SW 1271 (cell line): ENCODE results near the gene MYL11.

Source experiments
- DNase-seq, 2 experiments: peaks; one replicate each; lab custom pipeline; 2025; lab: John Stamatoyannopoulos, UW

MYL11 gene

DNA sequence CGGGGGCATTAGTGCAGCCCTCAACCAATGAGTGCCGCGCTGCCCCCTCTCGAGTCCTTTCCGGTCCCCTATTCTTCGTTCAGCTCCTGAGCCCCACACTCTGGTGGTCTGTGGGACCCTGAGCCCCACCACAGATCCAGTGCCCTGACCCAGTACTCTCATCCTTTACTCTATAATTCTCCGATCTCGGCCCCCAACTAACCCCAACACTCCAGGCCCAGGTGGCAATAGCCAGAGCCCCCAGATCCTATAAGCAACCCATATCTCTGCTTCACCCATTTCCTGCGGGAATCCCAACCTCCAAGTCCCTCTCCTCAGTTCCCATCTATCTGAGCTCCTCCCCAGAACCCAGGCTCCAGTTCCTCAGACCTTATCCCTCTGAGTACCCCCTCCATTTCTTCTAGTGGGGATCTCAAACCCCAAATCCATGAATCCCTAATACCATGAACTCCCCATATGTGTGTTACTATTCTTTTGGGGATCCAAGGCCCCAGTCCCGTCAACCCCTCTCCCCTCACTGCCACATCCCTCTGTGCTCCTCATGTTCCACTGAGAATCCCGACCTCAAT is 3.3 kb upstream of the MYL11 start:
- DNase-seq, result no peak

- no peak for DNase-seq
Measured at GRCh38 chr16:30372038-30372712, 2.4 kb upstream of the MYL11 start.

DNA sequence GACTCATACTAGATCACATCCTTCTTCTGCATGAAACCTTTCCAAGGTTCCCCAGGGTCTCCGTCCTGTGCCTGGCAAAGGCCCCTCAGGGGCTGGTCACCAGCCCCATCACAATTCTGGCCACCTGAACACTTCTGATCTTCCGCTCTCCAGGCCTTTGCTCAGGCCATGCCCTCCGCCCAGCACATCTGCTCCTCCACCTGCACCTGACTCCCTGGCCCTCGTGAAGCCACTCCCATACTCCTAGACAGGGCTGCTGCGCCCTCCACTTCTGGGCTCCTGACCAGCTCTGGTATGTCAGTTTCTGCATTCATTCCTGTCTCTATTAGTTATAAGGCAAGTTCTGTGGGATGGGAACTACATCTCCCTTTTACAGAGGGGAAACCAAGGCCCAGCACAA is 1.9 kb upstream of the MYL11 start:
- no peak for DNase-seq

GRCh38 chr16:30375864-30376263 is 1.3 kb downstream of the MYL11 start:
- DNase-seq, result no peak

DNA sequence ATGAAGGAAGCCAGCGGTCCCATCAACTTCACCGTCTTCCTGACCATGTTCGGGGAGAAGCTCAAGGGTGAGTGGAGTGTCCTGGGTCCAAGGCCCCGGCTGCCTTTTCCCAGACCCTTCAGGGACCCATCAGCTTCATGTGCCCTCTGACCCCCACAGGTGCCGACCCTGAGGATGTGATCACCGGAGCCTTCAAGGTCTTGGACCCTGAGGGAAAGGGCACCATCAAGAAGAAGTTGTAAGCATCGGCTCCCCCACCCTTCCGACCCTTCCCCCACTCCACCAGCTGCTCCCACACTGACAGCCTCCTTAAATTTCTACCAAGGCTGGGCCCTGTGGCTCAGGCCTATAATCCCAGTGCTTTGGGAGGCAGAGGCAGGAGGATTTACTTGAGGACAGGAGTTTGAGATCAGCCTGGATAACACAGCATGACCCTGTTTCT is 1.9 kb downstream of the MYL11 start:
- DNase-seq, result no peak

GRCh38 chr16:30377050-30377811 is 2.6 kb downstream of the MYL11 start:
- peak in 1 of 2 experiments; percentile 50 for DNase-seq

- peak in 1 of 2 experiments; percentile 84 for DNase-seq
Measured at GRCh38 chr16:30377812-30378235, 3.2 kb downstream of the MYL11 start.

- DNase-seq, result peak; percentile 83 to 91
Measured at GRCh38 chr16:30378236-30379157, 3.9 kb downstream of the MYL11 start.

DNA sequence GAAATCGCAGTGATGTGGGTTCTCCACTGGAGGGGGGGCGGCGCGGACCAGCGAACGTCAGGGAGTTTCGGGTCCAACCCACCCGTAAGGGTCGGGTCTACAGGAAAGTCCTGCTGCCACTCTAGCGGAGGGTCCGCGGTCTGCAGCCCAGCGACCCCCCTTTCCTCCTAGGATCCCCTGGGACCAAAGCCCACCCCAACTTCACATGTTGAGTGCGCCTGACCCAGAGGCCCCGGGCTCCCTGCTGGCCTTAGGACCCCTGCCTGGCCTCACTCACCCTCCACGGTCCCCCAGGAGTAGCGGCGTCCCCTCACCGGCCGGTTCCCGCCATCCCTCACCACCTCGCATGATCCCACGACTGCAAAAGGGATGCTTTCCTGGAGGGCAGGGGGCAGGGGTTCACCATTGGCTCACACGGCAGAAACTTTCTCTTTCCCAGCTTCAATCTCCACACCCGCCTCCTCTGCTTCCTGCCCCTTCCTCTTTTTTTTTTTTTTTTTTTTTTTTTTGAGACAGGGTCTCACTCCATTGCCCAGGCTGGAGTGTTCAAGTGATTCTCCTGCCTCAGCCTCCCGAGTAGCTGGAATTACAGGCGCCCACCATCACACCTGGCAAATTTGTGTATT is 4.7 kb downstream of the MYL11 start:
- DNase-seq, result no peak

- DNase-seq, result no peak
Measured at GRCh38 chr16:30380072-30380802, 5.6 kb downstream of the MYL11 start.

DNA sequence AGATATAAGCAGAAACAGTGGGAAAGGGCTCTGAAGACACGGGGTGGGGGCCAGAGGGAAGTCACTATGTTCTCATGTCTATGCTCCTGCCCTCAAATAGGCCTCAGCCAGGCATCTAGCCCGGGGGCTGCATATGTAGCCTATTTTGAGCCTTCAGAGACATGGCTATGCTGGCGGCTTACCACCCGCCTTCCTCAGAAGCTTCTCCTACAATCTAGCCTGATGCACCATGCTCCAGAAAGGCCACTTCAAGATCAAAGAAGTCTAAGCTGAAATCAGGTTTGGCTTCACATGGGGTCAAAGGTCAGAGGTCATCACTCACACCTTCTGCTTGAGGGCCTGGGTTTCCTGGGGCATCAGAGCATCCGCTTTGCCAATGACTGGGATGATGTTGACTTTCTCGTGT is 6.2 kb downstream of the MYL11 start:
- DNase-seq, result no peak

DNA sequence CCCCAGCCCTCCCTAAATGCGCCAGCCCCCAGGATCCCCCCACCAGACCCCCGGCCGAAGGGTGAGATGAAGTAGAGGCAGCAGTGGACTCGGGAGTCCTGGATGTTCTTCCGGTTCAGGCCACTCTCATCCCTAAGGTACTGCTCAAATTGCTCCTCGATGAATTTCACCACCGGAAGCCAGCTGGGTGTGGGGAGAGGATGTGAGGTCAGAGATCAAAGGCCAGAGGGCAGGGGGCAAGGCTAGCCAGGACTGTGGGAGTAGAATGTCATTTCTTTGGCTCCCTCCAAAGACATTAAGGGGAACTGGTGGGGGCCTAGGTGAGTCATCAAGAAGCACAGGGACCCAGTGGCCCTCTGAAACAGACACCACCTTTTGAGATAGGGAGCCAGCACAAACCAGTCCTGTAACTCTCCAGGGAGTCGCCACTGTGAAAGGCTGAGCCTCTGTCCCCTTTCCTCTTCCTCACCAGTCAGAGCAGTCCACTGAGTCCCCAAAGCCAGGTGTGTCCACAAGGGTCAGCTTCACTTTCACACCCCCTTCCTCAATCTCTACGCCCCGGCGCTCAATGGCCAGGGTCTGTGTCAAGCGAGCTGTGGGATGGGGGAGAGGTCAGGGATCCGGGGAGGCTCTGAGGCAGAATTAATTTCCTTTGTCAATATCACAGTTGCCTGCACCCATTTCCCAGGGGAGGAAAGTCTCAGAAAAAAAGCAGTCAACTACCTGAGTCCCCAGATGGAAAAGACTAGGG is 6.9 kb downstream of the MYL11 start:
- no peak for DNase-seq

DNA sequence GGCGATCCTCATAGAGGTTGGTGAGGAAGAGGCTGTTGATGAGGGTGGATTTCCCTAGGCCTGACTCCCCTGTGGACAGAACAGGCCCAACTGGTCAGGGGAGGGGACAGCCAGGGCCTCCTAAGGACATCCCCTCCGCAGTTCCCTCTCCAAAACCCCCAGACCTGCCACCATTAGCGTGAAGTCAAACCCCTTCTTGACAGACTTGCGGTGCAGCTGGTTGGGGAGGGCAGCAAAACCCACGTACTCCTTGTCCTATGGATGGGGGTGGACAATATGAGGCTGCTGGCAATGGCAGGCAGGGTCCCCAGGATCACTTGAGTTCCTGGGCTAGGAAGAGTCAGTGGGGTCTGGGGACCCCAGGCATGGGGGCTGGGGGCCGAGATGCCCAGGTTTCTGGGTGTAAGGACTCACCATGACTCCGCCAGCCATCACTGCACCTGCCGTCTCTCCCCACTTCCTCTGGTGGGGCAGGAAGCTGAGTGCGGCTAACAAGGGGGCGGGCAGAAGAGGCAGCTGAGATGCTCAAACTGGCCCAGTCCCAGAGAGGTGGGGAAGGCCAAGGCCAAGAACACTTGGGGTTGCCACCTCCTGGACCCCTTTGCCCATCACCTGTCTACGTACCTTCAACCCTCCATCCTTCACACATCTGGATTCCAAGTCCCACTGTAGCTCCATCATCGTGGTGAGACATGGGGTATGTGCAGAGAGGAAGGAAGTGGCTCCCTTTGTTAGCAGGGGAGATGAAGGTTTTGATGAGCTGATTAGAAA is 7.7 kb downstream of the MYL11 start, which contains the start of gene SEPTIN1:
TSS of gene SEPTIN1 (minus strand) at position 451 of the 771 bp plus-strand sequence. CDS start at position 432, 19 bp downstream.
- no peak for DNase-seq

DNA sequence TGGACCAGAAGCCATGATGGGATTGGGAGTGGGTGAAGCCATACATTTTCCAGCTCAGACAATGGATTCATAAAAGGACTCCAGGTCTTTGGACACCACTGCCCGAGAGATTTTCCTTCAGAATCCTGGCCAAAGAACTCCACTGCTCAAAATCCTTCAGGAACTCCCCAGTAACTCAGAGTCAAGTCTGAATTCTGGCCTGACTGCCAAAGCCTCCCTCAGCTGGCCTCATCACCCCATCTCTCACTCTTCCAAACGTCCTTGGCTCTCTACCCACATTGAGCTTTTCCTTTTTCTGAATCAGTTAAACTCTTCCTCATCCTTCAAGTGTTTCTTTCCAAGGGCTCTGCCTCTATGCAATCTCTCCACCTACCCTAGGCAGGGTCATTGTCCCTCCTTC is 8.9 kb downstream of the MYL11 start:
- DNase-seq, result no peak

DNA sequence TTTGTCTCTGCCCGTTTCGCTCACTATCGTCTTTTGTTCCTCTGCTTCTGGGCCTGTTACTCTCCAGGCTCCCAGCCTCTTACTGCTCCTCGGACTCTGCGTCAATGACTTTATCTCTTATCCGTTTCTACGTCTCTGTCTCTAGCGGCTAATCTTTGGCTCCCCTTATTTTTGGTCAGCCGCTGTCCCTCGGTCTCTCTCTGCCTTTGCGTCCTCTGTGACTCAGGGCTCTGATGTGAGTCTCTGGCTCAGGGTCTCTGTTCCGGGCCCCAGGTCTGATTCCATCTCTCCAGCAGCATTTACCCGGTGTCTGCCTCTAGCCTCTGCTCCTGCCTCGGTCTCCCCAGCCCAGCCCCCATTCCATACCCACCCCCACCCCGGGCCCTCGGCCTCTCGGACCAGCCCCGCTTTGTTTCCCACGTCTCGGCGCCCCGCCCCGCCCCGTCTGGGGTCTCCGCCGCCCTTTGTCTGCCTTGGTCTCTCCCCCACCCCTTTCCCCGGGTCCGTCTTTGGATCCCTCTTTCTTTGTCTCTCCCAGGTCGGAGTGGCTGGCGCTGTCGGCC is 20.1 kb downstream of the MYL11 start:
- DNase-seq, result no peak

GRCh38 chr16:30395155-30395991 is 20.8 kb downstream of the MYL11 start, which contains the start of gene ZNF48:
ZNF48 (plus strand) TSS chr16:30395420; CDS start chr16:30395795, 375 bp downstream.
- DNase-seq, result peak; percentile 65 to 76

DNA sequence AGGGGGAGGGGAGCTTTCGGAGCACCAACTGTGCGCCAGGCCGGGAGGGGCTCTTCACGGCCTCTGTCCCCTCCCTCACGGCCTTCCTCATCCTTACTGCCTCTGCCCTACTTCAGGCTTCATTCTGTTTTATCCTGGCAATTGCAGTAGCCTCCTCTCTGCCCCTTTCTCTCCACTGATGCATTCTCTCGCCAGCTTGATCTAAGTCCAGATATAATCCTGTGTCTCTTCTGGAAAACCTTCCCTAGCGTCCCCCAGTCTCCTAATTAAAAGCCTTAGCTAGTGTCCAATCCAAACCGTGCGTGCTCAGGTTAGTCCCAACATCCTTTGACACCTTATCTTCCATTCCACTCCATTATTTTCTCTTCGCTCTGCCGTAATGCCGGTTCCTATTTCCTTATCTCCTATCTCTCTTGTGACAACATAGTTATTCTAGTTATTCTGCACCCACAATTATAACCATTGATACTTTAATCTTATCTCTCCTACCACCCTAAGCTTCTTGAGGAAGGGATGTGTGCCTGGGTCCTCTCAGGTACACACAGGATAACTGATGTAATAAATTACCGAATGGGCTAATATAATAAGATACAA is 21.5 kb downstream of the MYL11 start:
- DNase-seq, result peak in 1 of 2 experiments; percentile 41
